Smooth muscle cell (in vitro differentiated cells): ENCODE data around the gene FSTL4. TPM values are rescaled to one million over a fixed set of nuclear protein-coding genes. Genes with fewer than 3 reads are reported as not detected.

Source experiments
- DNase-seq: peaks from one replicate; lab custom pipeline; 2025; ENCODE audit not compliant: unreplicated experiment; lab: John Stamatoyannopoulos, UW
- H2AFZ ChIP-seq: fragments of 200-600 bp; sonication (generic); 2 replicates; pipeline ENCODE4 v1.6.0; 2016; ENCODE audit warnings: antibody characterized with exemption, low read depth, mild to moderate bottlenecking
- H3F3A ChIP-seq: fragments of 200-600 bp; sonication (generic); 2 replicates; pipeline ENCODE4 v1.6.0; 2017; ENCODE audit warnings: antibody characterized with exemption, low read depth
- H3K27ac ChIP-seq: fragments of 200-600 bp; sonication (generic); 2 replicates; pipeline ENCODE4 v1.5.1; 2016; ENCODE audit warnings: low read depth, mild to moderate bottlenecking
- H3K27me3 ChIP-seq: fragments of 200-600 bp; sonication (generic); 2 replicates; pipeline ENCODE4 v1.6.1; 2016; ENCODE audit warnings: low read depth, mild to moderate bottlenecking
- H3K36me3 ChIP-seq: fragments of 200-600 bp; sonication (generic); 2 replicates; pipeline ENCODE4 v1.5.1; 2016; ENCODE audit warnings: low read depth
- H3K4me1 ChIP-seq: fragments of 200-600 bp; sonication (generic); 2 replicates; pipeline ENCODE4 v1.5.1; 2016; ENCODE audit warnings: low read depth
- H3K4me2 ChIP-seq: fragments of 200-600 bp; sonication (generic); 2 replicates; pipeline ENCODE4 v1.6.0; 2016; ENCODE audit warnings: mild to moderate bottlenecking
- H3K4me3 ChIP-seq: fragments of 200-600 bp; sonication (generic); 2 replicates; pipeline ENCODE4 v1.5.1; 2016; ENCODE audit warnings: mild to moderate bottlenecking
- H3K79me2 ChIP-seq: fragments of 200-600 bp; sonication (generic); 2 replicates; pipeline ENCODE4 v1.6.0; 2016; ENCODE audit warnings: low read depth, mild to moderate bottlenecking
- H3K9ac ChIP-seq: fragments of 200-600 bp; sonication (generic); 2 replicates; pipeline ENCODE4 v1.6.0; 2016; ENCODE audit warnings: low read depth
- H3K9me3 ChIP-seq: fragments of 200-600 bp; sonication (generic); replicated peaks from 2 replicates; pipeline ENCODE4 v1.5.1; 2016; ENCODE audit warnings: low read depth
- H4K20me1 ChIP-seq: fragments of 200-600 bp; sonication (generic); 2 replicates; pipeline ENCODE4 v1.6.0; 2016; ENCODE audit warnings: low read depth
- CTCF ChIP-seq: fragments of 200-600 bp; sonication (generic); IDR thresholded peaks from 2 replicates; pipeline ENCODE4 v1.5.1; 2017; ENCODE audit warnings: borderline replicate concordance, mild to moderate bottlenecking, antibody characterized with exemption; ENCODE audit not compliant: insufficient read depth, poor library complexity, severe bottlenecking
- WGBS: methylation state at CpG from one replicate; pipeline ENCODE4 v1.1.7; 2016; ENCODE audit warnings: low lambda C conversion rate; 5-methylcytosine and 5-hydroxymethylcytosine counted together
- polyA plus RNA-seq: library from polyadenylated mRNA; unstranded; fragments of >200 nt; fragmentation: Nextera tagmentation; extraction: Ambion mirVana; gene quantifications from 2 replicates; pipeline ENCODE4 v1.2.1, GENCODE V29; 2016
- total RNA-seq: library from RNA; depleted of rRNA; stranded (reverse); fragments of >200 nt; gene quantifications from 2 replicates; pipeline ENCODE4 v1.2.3, GENCODE V29; 2014

The FSTL4 gene
- total and polyA plus RNA-seq, 2 experiments from 2014 or later, result 0.49 TPM; not detected in 1

- no peak overlapping the region for H3K27ac ChIP-seq
- 95% methylated on average over 4 of the region's 4 CpGs for WGBS
- no peak overlapping the region for H3K9ac ChIP-seq
Observed at GRCh38 chr5:133291524-133291923, 320.8 kb downstream of the FSTL4 start.

GRCh38 chr5:133290669-133291240, 321.6 kb downstream of the FSTL4 start:
- H3F3A ChIP-seq, result no peaks in the 10 kb centered on the region
- H3K27me3 ChIP-seq, result no peaks in the 10 kb centered on the region
- no peaks in the 10 kb centered on the region for H3K79me2 ChIP-seq
- no peak overlapping the region for H3K4me2 ChIP-seq
- no peak overlapping the region for H3K4me3 ChIP-seq
- no peaks in the 10 kb centered on the region for H3K4me1 ChIP-seq
- H4K20me1 ChIP-seq, result no peaks in the 10 kb centered on the region
- H2AFZ ChIP-seq, result no peak overlapping the region
- no peak for DNase-seq
- no peaks in the 10 kb centered on the region for H3K36me3 ChIP-seq
- TF ChIP-seq CTCF, result no peak
- no peaks in the 10 kb centered on the region for H3K9me3 ChIP-seq
- no peak overlapping the region for H3K27ac ChIP-seq
- 87% methylated on average over 17 of the region's 17 CpGs for WGBS
- H3K9ac ChIP-seq, result no peak overlapping the region

More at GRCh38 chr5:133291524-133291923, 320.8 kb downstream of the FSTL4 start:
- DNase-seq, result no peak
- H3K27me3 ChIP-seq, result no peaks in the 10 kb centered on the region
- TF ChIP-seq CTCF, result no peak
- no peak overlapping the region for H3K4me3 ChIP-seq
- H3K36me3 ChIP-seq, result no peaks in the 10 kb centered on the region
- H3K9me3 ChIP-seq, result no peaks in the 10 kb centered on the region
- no peaks in the 10 kb centered on the region for H4K20me1 ChIP-seq
- no peak overlapping the region for H3K4me2 ChIP-seq
- H3K79me2 ChIP-seq, result no peaks in the 10 kb centered on the region
- no peaks in the 10 kb centered on the region for H3F3A ChIP-seq
- H3K4me1 ChIP-seq, result no peaks in the 10 kb centered on the region
- H2AFZ ChIP-seq, result no peak overlapping the region

GRCh38 chr5:133289686-133290367, 322.5 kb downstream of the FSTL4 start:
- H3K27ac ChIP-seq, result no peak overlapping the region
- no peaks in the 10 kb centered on the region for H3K9me3 ChIP-seq
- 86% methylated on average over 9 of the region's 9 CpGs for WGBS
- TF ChIP-seq CTCF, result no peak
- H3K4me3 ChIP-seq, result no peak overlapping the region
- no peaks in the 10 kb centered on the region for H3K36me3 ChIP-seq
- no peak overlapping the region for H3K4me2 ChIP-seq
- H3K4me1 ChIP-seq, result no peaks in the 10 kb centered on the region
- H3K79me2 ChIP-seq, result no peaks in the 10 kb centered on the region
- H3K9ac ChIP-seq, result no peak overlapping the region
- H3F3A ChIP-seq, result no peaks in the 10 kb centered on the region
- H4K20me1 ChIP-seq, result no peaks in the 10 kb centered on the region
- H2AFZ ChIP-seq, result no peak overlapping the region
- no peaks in the 10 kb centered on the region for H3K27me3 ChIP-seq
- DNase-seq, result no peak

- Histone ChIP-seq H3K36me3 (no peaks in the 10 kb centered on the region), H4K20me1 (no peaks in the 10 kb centered on the region), H3K9ac (no peak overlapping the region), H3K27ac (no peak overlapping the region), H3K4me3 (no peak overlapping the region), H3K4me2 (no peak overlapping the region), H3K79me2 (no peaks in the 10 kb centered on the region), H3K9me3 (no peaks in the 10 kb centered on the region), H3F3A (no peaks in the 10 kb centered on the region), H2AFZ (no peak overlapping the region), H3K4me1 (no peaks in the 10 kb centered on the region), H3K27me3 (no peaks in the 10 kb centered on the region)
- WGBS, result 74% methylated on average over 3 of the region's 3 CpGs
- no peak for DNase-seq
- peak; percentile 50 for TF ChIP-seq CTCF
Observed at GRCh38 chr5:133287500-133287899, 324.8 kb downstream of the FSTL4 start.
